ENCODE results near the gene RNF144A.

DNA sequence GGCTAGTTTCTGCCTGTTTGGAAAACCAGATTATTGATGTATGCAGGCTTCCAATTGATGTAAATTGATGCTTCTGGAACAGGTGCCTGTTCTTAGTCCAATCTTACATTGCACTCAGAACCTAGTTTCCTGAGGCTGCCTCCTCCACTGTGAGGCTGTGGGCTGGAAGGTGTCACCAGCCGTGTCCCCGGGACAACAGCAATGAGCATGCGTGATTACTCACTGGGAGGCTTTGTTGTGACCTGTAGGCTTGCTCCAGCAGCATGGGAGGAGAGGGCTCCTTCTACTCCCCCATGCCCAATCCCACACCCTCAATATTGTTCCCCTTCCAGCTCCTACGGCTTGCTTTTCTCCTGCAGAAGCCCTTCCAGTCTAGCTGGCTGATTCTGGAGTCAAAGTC lies 28.5 kb upstream of the RNF144A start:
- TF ChIP-seq, protein P1, sequence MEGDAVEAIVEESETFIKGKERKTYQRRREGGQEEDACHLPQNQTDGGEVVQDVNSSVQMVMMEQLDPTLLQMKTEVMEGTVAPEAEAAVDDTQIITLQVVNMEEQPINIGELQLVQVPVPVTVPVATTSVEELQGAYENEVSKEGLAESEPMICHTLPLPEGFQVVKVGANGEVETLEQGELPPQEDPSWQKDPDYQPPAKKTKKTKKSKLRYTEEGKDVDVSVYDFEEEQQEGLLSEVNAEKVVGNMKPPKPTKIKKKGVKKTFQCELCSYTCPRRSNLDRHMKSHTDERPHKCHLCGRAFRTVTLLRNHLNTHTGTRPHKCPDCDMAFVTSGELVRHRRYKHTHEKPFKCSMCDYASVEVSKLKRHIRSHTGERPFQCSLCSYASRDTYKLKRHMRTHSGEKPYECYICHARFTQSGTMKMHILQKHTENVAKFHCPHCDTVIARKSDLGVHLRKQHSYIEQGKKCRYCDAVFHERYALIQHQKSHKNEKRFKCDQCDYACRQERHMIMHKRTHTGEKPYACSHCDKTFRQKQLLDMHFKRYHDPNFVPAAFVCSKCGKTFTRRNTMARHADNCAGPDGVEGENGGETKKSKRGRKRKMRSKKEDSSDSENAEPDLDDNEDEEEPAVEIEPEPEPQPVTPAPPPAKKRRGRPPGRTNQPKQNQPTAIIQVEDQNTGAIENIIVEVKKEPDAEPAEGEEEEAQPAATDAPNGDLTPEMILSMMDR (IDR thresholded peaks at IDR 0.05): no peak
- TF ChIP-seq POLR2A (IDR thresholded peaks at IDR 0.05): no peak

All from Peyer's patch (tissue), 4 donors.